GM06990 (cell line): ENCODE data around the gene TTC3.

ENCODE experiments used
- DNase-seq: peaks from one replicate; pipeline ENCODE4 v3.0.0-alpha.2; 2011; ENCODE audit not compliant: insufficient read length; ENCODE audit errors: extremely low read depth
- H3K27me3 ChIP-seq: replicated peaks from 2 replicates; pipeline ENCODE4 v1.6.0; 2011; ENCODE audit warnings: low read length; ENCODE audit not compliant: control insufficient read depth, insufficient read depth
- H3K36me3 ChIP-seq: 2 replicates; pipeline ENCODE4 v1.5.1; 2011; ENCODE audit warnings: low read length; ENCODE audit not compliant: control insufficient read depth, insufficient read depth
- H3K4me3 ChIP-seq: replicated peaks from 2 replicates; pipeline ENCODE4 v1.5.1; 2011; ENCODE audit warnings: low read depth, mild to moderate bottlenecking, control low read depth, low read length
- TF ChIP-seq, protein P1 (sequence below): IDR thresholded peaks from 2 replicates; pipeline ENCODE4 v1.5.1; 2011; ENCODE audit warnings: low read length, control low read depth, mild to moderate bottlenecking, inconsistent platforms; ENCODE audit not compliant: insufficient read depth, poor library complexity, severe bottlenecking

Gene TTC3

GRCh38 chr21:37240978-37241377, 167.9 kb downstream of the TTC3 start:
- H3K4me3 ChIP-seq: no peak overlapping the region
- TF ChIP-seq, protein P1, sequence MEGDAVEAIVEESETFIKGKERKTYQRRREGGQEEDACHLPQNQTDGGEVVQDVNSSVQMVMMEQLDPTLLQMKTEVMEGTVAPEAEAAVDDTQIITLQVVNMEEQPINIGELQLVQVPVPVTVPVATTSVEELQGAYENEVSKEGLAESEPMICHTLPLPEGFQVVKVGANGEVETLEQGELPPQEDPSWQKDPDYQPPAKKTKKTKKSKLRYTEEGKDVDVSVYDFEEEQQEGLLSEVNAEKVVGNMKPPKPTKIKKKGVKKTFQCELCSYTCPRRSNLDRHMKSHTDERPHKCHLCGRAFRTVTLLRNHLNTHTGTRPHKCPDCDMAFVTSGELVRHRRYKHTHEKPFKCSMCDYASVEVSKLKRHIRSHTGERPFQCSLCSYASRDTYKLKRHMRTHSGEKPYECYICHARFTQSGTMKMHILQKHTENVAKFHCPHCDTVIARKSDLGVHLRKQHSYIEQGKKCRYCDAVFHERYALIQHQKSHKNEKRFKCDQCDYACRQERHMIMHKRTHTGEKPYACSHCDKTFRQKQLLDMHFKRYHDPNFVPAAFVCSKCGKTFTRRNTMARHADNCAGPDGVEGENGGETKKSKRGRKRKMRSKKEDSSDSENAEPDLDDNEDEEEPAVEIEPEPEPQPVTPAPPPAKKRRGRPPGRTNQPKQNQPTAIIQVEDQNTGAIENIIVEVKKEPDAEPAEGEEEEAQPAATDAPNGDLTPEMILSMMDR: no peak
- peaks cover 6% of the 10 kb centered on the region for H3K36me3 ChIP-seq
- no peaks in the 10 kb centered on the region for H3K27me3 ChIP-seq
- no peak for DNase-seq

- no peak overlapping the region for H3K4me3 ChIP-seq
- no peaks in the 10 kb centered on the region for H3K27me3 ChIP-seq
- DNase-seq: no peak
- peaks cover 6% of the 10 kb centered on the region for H3K36me3 ChIP-seq
- TF ChIP-seq, protein P1: no peak
Measured at GRCh38 chr21:37241426-37241825, 168.4 kb downstream of the TTC3 start.

DNA sequence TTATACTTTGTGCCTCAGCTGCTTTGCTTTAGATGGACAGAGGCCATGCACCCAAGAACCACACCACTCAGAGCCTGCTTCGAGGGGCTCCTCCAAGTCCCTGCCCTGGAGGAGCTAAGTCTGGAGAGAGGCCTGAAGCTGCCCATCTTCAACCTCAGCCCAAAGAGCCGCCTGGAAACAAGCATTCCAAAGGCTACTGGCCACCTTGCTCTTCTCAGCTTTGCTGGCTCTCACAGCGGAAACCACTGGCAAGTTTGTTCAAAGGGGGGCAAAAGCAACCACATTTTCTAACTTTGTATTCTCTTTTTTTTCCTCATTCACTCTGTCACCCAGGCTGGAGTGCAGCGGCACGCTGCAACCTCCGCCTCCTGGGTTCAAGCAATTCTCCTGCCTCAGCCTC, 170.9 kb downstream of the TTC3 start:
- peaks cover 3% of the 10 kb centered on the region for H3K36me3 ChIP-seq
- H3K27me3 ChIP-seq: no peaks in the 10 kb centered on the region
- TF ChIP-seq, protein P1: no peak
- no peak overlapping the region for H3K4me3 ChIP-seq
- DNase-seq: no peak

DNA sequence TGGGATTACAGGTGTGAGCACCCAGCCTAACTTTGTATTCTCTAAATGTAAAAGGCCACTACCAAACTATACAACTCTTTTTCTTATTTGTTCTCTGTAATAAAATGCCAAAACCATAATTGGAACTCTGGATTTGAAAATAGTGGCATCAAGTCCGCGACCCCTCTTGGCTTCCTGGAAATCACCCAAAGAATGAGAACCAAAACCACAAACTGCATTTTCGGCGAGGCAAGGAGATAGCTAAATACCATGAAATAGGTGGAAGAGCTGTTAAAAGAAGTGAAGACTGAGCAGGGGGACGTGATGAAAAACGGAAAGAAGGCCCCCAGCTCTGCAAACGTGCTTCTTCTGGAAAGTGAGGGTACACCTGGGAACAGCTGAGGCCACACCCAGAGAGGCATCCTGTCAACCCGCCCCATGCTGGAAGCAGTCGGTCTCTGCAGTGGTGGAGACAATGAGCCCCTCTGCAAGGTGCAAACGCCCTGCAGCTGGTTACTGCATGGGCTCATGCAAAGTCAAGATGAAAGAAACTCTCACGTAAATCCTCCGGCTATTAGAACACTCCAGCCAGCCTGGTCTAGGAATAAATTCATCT, 171.5 kb downstream of the TTC3 start:
- DNase-seq: no peak
- Histone ChIP-seq H3K4me3 (no peak overlapping the region), H3K27me3 (no peaks in the 10 kb centered on the region), H3K36me3 (peaks cover 2% of the 10 kb centered on the region; the same call in 1 of the 2 replicates)
- TF ChIP-seq, protein P1: no peak

GRCh38 chr21:37245151-37245550, 172.1 kb downstream of the TTC3 start:
- Histone ChIP-seq H3K36me3 (peaks cover 2% of the 10 kb centered on the region; the same call in 1 of the 2 replicates), H3K27me3 (no peaks in the 10 kb centered on the region), H3K4me3 (no peak overlapping the region)
- no peak for DNase-seq
- TF ChIP-seq, protein P1: no peak

DNA sequence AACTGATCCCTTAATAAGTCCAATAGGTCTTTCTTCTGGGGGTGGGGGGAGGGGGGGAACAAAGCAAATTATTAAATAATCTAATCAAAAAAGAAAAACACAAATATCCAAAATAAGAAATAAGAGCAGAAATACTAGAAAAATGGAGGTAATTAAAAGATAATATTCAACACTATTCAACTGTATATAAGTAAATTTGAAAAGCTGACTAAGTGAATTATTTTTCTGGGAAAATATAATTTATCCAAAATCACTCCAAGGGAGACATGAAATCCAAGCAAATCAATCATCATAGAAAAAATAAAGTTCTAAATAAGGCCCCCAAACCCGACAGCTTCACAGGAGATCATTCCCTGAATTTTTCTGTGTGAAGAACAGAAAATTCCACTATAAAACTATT, 175.2 kb downstream of the TTC3 start:
- no peak for DNase-seq
- no peaks in the 10 kb centered on the region for H3K36me3 ChIP-seq
- TF ChIP-seq, protein P1: no peak

More for the DNA sequence above, 175.2 kb downstream of the TTC3 start:
- no peak overlapping the region for H3K4me3 ChIP-seq
- H3K27me3 ChIP-seq: no peaks in the 10 kb centered on the region
